ENCODE measurements around the gene TMPRSS7. TPM values are rescaled to one million over a fixed set of nuclear protein-coding genes. Genes with fewer than 3 reads are reported as not detected.

Gene TMPRSS7
- total and polyA plus RNA-seq, 5 donors, result not detected

GRCh38 chr3:112002096-112002971, 32.2 kb upstream of the TMPRSS7 start:
- ATAC-seq, result no peak
- Histone ChIP-seq H3K27me3 (ENCODE audit: control insufficient read depth, insufficient read depth) (no peaks in the 10 kb centered on the region), H3K9me3 (ENCODE audit: control insufficient read depth, low read length) (no peaks in the 10 kb centered on the region), H3K27ac (ENCODE audit: low read length) (no peak overlapping the region), H3K4me1 (ENCODE audit: control insufficient read depth, insufficient read depth, low read length) (peaks cover 3% of the 10 kb centered on the region), H3K4me3 (ENCODE audit: low read length) (no peak overlapping the region)
- intact Hi-C loops (cut with DNase I), result no loop called here
- DNase-seq, result no peak
- 69% methylated on average over 8 of the region's 8 CpGs for WGBS

- Histone ChIP-seq H3K4me3 (ENCODE audit: low read length) (no peak overlapping the region), H3K4me1 (ENCODE audit: control insufficient read depth, insufficient read depth, low read length) (peaks cover 3% of the 10 kb centered on the region), H3K27ac (ENCODE audit: low read length) (no peak overlapping the region), H3K27me3 (ENCODE audit: control insufficient read depth, insufficient read depth) (no peaks in the 10 kb centered on the region), H3K9me3 (ENCODE audit: control insufficient read depth, low read length) (no peaks in the 10 kb centered on the region)
- DNase-seq (no peak), ATAC-seq (no peak)
- 79% methylated on average over 4 of the region's 4 CpGs for WGBS
- intact Hi-C loops (cut with DNase I), result no loop called here
Measured at GRCh38 chr3:112003321-112004080, 31.0 kb upstream of the TMPRSS7 start.

- DNase-seq, result no peak
- Histone ChIP-seq H3K27me3 (ENCODE audit: control insufficient read depth, insufficient read depth) (no peaks in the 10 kb centered on the region), H3K4me3 (ENCODE audit: low read length) (no peak overlapping the region), H3K27ac (ENCODE audit: low read length) (no peak overlapping the region), H3K9me3 (ENCODE audit: control insufficient read depth, low read length) (no peaks in the 10 kb centered on the region), H3K4me1 (ENCODE audit: control insufficient read depth, insufficient read depth, low read length) (peaks cover 3% of the 10 kb centered on the region)
- WGBS, result 84% methylated on average over 2 of the region's 2 CpGs
- intact Hi-C loops (cut with DNase I), result no loop called here
- no peak for ATAC-seq
Measured at GRCh38 chr3:112004187-112004586, 30.3 kb upstream of the TMPRSS7 start.

DNA sequence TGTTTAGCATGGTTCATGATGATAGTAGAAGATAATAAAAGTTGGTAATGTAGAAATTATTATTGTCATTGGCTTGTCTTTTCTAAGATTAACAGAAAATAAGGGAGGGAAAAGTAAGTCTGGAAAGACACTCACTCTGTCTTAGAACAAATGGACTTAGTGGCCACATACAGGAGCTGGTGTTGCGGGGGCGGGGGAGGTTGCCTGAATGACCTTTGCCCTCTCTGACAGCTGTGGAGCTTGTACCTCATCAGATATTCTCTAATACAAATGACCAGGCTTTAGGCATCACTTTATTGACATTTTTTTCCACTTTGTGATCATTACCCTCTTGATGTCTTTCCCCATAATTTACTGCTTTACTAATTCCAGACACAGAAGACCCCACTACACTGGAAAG, 29.9 kb upstream of the TMPRSS7 start:
- no peak overlapping the region for H3K4me3 ChIP-seq (ENCODE audit: low read length)
- ATAC-seq, result no peak
- H3K4me1 ChIP-seq (ENCODE audit: control insufficient read depth, insufficient read depth, low read length), result no peaks in the 10 kb centered on the region
- H3K27me3 ChIP-seq (ENCODE audit: control insufficient read depth, insufficient read depth), result no peaks in the 10 kb centered on the region
- intact Hi-C loops (cut with DNase I), result no loop called here
- no peak overlapping the region for H3K27ac ChIP-seq (ENCODE audit: low read length)
- H3K9me3 ChIP-seq (ENCODE audit: control insufficient read depth, low read length), result no peaks in the 10 kb centered on the region
- no peak for DNase-seq
- 98% methylated on average over 2 of the region's 2 CpGs for WGBS

DNA sequence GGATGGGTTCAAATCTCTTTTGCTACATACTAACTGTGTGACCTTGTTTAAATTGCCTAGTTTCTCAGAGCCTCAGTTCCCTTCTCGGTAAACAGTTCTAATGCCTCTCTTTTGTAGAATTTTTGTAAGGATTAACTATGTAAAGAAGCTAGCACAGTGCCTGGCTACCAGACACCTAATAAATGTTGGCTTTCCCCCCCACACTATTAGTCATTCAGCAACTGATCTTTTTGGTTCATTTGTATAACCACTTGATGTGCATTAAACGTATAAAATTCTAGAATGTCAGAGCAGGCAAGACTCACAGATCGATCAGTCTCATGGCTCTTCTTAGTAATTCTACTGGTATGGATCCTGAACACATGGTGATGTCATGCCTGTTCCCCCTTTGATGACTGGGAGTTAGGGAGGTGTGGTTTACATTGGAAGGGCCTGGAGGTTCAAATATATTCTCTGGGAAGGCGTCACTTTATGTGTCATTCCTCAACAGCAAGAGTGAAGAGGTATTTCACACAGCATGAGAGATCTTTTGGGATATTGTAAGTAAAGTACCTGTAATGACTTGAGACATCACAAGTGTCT, 29.4 kb upstream of the TMPRSS7 start:
- Histone ChIP-seq H3K27ac (ENCODE audit: low read length) (no peak overlapping the region), H3K27me3 (ENCODE audit: control insufficient read depth, insufficient read depth) (no peaks in the 10 kb centered on the region), H3K4me1 (ENCODE audit: control insufficient read depth, insufficient read depth, low read length) (no peaks in the 10 kb centered on the region), H3K4me3 (ENCODE audit: low read length) (no peak overlapping the region), H3K9me3 (ENCODE audit: control insufficient read depth, low read length) (no peaks in the 10 kb centered on the region)
- 87% methylated on average over 4 of the region's 4 CpGs for WGBS
- ATAC-seq (no peak), DNase-seq (no peak)
- intact Hi-C loops (cut with DNase I), result no loop called here

DNA sequence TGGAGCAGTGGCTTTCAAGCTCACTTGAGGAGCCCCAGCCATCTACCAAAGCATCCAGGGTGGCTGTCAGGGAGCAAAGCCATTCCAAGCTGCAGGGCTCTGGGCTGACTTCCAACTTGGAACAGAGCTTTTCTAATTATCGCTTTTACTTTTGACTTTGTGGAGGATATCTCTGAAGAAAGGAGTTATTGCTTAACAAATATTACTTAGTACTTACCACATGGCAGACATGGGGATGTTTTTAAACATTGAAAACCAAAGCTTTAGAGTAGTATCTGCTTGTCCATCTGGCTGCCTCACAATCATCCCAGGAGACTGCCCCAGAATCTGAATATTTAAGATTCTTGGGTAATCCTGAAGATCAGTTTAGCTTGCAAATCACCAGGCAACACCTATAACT, 26.9 kb upstream of the TMPRSS7 start:
- DNase-seq (peak; percentile 38 to 75 (median 72)), ATAC-seq (peak; percentile 37 to 79)
- Histone ChIP-seq H3K9me3 (ENCODE audit: control insufficient read depth, low read length) (no peaks in the 10 kb centered on the region), H3K4me1 (ENCODE audit: control insufficient read depth, insufficient read depth, low read length) (peaks cover 5% of the 10 kb centered on the region), H3K27me3 (ENCODE audit: control insufficient read depth, insufficient read depth) (no peaks in the 10 kb centered on the region), H3K4me3 (ENCODE audit: low read length) (no peak overlapping the region), H3K27ac (ENCODE audit: low read length) (no peak overlapping the region)
- WGBS, result 16% methylated on average over 1 of the region's 1 CpG
- intact Hi-C loops (cut with DNase I), result no loop called here

DNA sequence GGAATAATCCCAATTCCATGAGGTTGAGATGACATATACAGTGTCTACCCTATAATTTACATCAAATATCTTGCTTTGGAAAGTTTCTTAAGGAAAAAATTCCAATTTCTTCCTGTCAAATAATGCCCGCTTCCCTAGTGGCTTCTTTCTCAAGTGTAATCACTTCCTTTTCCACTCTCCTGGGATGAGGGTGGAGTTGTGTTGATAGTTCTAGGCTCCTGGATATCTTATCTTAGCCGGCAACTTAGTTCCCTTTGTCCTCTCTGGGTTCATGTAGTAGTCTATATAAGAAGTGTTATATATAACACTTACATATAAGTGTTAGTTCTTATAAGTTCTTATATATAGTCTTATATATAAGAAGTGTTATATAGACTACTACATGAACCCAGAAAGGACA, 24.9 kb upstream of the TMPRSS7 start:
- Histone ChIP-seq H3K27ac (ENCODE audit: low read length) (no peak overlapping the region), H3K4me3 (ENCODE audit: low read length) (no peak overlapping the region), H3K4me1 (ENCODE audit: control insufficient read depth, insufficient read depth, low read length) (peaks cover 5% of the 10 kb centered on the region), H3K27me3 (ENCODE audit: control insufficient read depth, insufficient read depth) (no peaks in the 10 kb centered on the region), H3K9me3 (ENCODE audit: control insufficient read depth, low read length) (no peaks in the 10 kb centered on the region)
- intact Hi-C loops (cut with DNase I), result no loop called here
- ATAC-seq, result peak in 1 of 2 donors; percentile 52
- 60% methylated on average over 2 of the region's 2 CpGs for WGBS
- no peak for DNase-seq

GRCh38 chr3:112010636-112011035, 23.9 kb upstream of the TMPRSS7 start:
- Histone ChIP-seq H3K4me1 (ENCODE audit: control insufficient read depth, insufficient read depth, low read length) (peaks cover 5% of the 10 kb centered on the region), H3K27ac (ENCODE audit: low read length) (no peak overlapping the region), H3K4me3 (ENCODE audit: low read length) (no peak overlapping the region), H3K27me3 (ENCODE audit: control insufficient read depth, insufficient read depth) (no peaks in the 10 kb centered on the region), H3K9me3 (ENCODE audit: control insufficient read depth, low read length) (no peaks in the 10 kb centered on the region)
- intact Hi-C loops (cut with DNase I), result no loop called here
- WGBS, result 50% methylated on average over 3 of the region's 3 CpGs
- DNase-seq (no peak), ATAC-seq (no peak)

DNA sequence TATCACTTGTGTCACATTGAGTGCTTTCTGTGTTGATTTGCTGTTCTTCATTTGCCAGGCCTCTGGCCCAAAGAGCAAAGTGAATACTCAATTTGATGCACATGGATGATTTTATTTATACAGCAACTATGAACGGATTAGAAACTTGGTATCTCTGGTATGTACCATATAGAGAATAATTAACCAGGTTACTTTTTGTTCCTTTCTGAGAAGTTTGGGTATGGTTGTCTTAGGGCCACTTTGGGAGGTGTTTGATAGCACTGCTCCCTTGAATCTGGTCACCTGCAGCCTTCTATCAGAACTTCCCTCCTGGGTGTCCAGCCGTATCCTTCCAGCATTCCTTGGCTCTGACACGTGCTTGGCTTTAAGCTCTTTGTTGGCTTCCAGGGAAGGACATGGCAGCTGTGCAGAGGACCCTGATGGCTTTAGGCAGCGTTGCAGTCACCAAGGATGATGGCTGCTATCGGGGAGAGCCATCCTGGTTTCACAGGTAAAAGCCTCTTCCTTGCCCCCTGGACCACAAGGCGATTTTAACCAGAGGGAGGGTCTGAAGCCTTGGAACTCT, 23.1 kb upstream of the TMPRSS7 start:
- H3K9me3 ChIP-seq (ENCODE audit: control insufficient read depth, low read length), result no peaks in the 10 kb centered on the region
- H3K4me1 ChIP-seq (ENCODE audit: control insufficient read depth, insufficient read depth, low read length), result peaks cover 5% of the 10 kb centered on the region
- H3K4me3 ChIP-seq (ENCODE audit: low read length), result no peak overlapping the region
- intact Hi-C loops (cut with DNase I), result no loop called here
- ATAC-seq (no peak), DNase-seq (no peak)
- no peaks in the 10 kb centered on the region for H3K27me3 ChIP-seq (ENCODE audit: control insufficient read depth, insufficient read depth)
- 76% methylated on average over 6 of the region's 6 CpGs for WGBS
- peak overlapping the region; percentile 14 for H3K27ac ChIP-seq (ENCODE audit: low read length)

GRCh38 chr3:112012205-112012992, 22.1 kb upstream of the TMPRSS7 start:
- DNase-seq (no peak), ATAC-seq (peak in 1 of 2 donors; percentile 28)
- no peak overlapping the region for H3K4me3 ChIP-seq (ENCODE audit: low read length)
- H3K9me3 ChIP-seq (ENCODE audit: control insufficient read depth, low read length), result no peaks in the 10 kb centered on the region
- intact Hi-C loops (cut with DNase I), result no loop called here
- H3K4me1 ChIP-seq (ENCODE audit: control insufficient read depth, insufficient read depth, low read length), result peaks cover 5% of the 10 kb centered on the region
- 24% methylated on average over 6 of the region's 6 CpGs for WGBS
- H3K27ac ChIP-seq (ENCODE audit: low read length), result peak overlapping the region; percentile 59
- no peaks in the 10 kb centered on the region for H3K27me3 ChIP-seq (ENCODE audit: control insufficient read depth, insufficient read depth)
